ENCODE results near the gene RAD17. TPM values are rescaled to one million over a fixed set of nuclear protein-coding genes. Genes with fewer than 3 reads are reported as not detected.
"Not testable (repeated sequence)": the region's sequence is repeated elsewhere in the genome, so short reads cannot be mapped to it uniquely, and the experiment has no call there.

Gene RAD17
- total and polyA plus RNA-seq, 4 donors: 6.0 to 14.5 (median 11.8) TPM

DNA sequence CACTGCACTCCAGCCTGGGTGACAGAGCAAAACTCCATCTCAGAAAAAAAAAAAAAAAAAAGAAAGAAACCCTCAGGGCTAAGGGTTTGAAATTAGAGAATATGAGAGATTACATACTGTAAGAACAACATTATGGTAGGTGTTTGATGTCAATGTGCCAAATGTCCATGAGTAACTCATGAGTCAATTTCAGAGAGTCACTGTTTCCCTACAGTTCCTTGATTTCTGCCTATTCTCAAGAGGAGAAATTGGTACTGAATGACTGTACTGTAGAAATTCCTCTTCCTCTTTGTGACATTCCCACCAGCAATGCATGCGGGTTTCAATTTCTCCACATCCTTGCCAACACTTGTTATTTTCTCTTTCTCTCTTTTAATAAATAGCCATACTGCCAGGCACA lies 80.5 kb downstream of the RAD17 start (continued):
- TF ChIP-seq, protein P1, sequence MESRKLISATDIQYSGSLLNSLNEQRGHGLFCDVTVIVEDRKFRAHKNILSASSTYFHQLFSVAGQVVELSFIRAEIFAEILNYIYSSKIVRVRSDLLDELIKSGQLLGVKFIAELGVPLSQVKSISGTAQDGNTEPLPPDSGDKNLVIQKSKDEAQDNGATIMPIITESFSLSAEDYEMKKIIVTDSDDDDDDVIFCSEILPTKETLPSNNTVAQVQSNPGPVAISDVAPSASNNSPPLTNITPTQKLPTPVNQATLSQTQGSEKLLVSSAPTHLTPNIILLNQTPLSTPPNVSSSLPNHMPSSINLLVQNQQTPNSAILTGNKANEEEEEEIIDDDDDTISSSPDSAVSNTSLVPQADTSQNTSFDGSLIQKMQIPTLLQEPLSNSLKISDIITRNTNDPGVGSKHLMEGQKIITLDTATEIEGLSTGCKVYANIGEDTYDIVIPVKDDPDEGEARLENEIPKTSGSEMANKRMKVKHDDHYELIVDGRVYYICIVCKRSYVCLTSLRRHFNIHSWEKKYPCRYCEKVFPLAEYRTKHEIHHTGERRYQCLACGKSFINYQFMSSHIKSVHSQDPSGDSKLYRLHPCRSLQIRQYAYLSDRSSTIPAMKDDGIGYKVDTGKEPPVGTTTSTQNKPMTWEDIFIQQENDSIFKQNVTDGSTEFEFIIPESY (IDR thresholded peaks at IDR 0.05): no peak
- TF ChIP-seq SP1 (IDR thresholded peaks at IDR 0.05): no peak

DNA sequence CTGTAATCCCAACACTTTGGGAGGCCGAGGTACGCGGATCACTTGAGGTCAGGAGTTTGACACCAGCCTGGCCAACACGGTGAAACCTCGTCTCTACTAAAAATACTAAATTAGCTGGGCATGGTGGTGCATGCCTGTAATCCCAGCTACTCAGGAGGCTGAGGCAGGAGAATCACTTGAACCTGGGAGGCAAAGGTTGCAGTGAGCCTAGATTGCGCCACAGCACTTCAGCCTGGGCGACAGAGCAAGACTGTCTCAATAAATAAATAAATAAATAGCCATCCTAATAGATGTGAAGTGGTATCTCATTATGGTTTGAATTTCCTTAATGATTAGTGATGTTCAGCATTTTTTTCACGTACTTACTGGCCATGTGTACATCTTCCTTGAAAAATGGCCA lies 80.9 kb downstream of the RAD17 start:
- WGBS: 83% methylated on average over 8 of the region's 8 CpGs
- Histone ChIP-seq H3K4me1 (ENCODE audit: control insufficient read depth in 4 of 4, insufficient read depth in 4 of 4, low read length in 3 of 4) (peaks cover 4 to 29% (median 16%) of the 10 kb centered on the region in 4 donors), H3K27ac (ENCODE audit: low read depth in 1 of 2, low read length in 2 of 2) (peak overlapping the region; percentile 93 to 98)
- TF ChIP-seq HNF4A (conservative IDR thresholded peaks at IDR 0.05) (peak; percentile 79 to 84), RXRA (IDR thresholded peaks at IDR 0.05) (peak in 1 of 2 donors; percentile 29)
- H3K4me3 ChIP-seq (ENCODE audit: low read depth in 1 of 3, low read length in 3 of 3); H3K36me3 ChIP-seq (ENCODE audit: control insufficient read depth in 4 of 4, insufficient read depth in 3 of 4, low read depth in 1 of 4, low read length in 3 of 4); H3K27me3 ChIP-seq (ENCODE audit: control insufficient read depth in 4 of 4, insufficient read depth in 4 of 4, low read length in 3 of 4); H3K9ac ChIP-seq (ENCODE audit: low read depth in 1 of 2, low read length in 2 of 2); DNase-seq (ENCODE audit: low spot score); H3K9me3 ChIP-seq (ENCODE audit: control insufficient read depth in 4 of 4, low read length in 3 of 4): not testable (repeated sequence)

DNA sequence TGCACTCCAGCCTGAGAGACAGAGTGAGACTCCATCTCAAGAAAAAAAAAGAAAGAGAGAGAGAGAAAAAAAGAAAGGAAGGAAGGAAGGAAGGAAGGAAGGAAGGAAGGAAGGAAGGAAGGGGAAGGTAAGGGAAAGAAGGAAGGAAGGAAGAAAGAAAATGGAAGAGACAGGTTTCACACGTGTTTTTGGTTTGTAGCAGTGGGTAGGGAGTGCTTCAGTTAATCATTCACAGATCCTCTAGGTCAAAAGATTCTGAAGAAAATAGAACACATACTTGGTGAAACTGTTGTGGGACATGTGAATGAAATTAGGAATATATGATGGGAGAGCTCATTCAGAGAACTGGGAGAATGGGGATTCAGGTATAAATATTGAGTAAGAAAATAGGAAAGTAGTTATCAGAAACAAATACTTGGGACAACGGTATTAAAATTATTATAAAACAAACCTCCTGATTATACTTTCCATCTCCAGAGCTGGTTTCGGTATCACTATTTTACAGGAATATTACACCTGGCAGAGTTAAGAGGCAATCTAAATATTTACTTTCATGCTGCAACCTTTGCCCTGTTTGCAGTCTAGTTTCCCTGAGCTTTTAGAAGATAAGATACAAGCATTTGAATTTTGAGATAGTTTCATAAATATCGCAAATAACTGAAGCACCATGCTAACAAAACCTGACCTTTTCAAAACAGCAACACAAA lies 82.5 kb downstream of the RAD17 start:
- Histone ChIP-seq H3K27ac (ENCODE audit: low read depth in 1 of 2, low read length in 2 of 2) (peak overlapping the region; percentile 93 to 98), H3K36me3 (ENCODE audit: control insufficient read depth in 4 of 4, insufficient read depth in 3 of 4, low read depth in 1 of 4, low read length in 3 of 4) (no peaks in the 10 kb centered on the region), H3K4me1 (ENCODE audit: control insufficient read depth in 4 of 4, insufficient read depth in 4 of 4, low read length in 3 of 4) (peaks cover 4 to 34% (median 20%) of the 10 kb centered on the region in 4 donors), H3K27me3 (ENCODE audit: control insufficient read depth in 4 of 4, insufficient read depth in 4 of 4, low read length in 3 of 4) (no peaks in the 10 kb centered on the region), H3K9ac (ENCODE audit: low read depth in 1 of 2, low read length in 2 of 2) (peak overlapping the region; percentile 19 to 95), H3K4me3 (ENCODE audit: low read depth in 1 of 3, low read length in 3 of 3) (peak overlapping the region in 2 of 3 donors; percentile 17 to 24), H3K9me3 (ENCODE audit: control insufficient read depth in 4 of 4, low read length in 3 of 4) (no peaks in the 10 kb centered on the region)
- no peak for DNase-seq (ENCODE audit: low spot score)
- TF ChIP-seq HNF4G (IDR thresholded peaks at IDR 0.05) (peak; percentile 62), FOXA2 (IDR thresholded peaks at IDR 0.05) (peak; percentile 72), SP1 (IDR thresholded peaks at IDR 0.05) (peak; percentile 98), JUND (IDR thresholded peaks at IDR 0.05) (peak; percentile 45 to 79), NR2F2 (IDR thresholded peaks at IDR 0.05) (peak; percentile 20), FOXA1 (IDR thresholded peaks at IDR 0.05) (peak; percentile 17), GABPA (IDR thresholded peaks at IDR 0.05 in 1 of 2, conservative IDR thresholded peaks at IDR 0.05 in 1 of 2) (no peak), EGR1 (IDR thresholded peaks at IDR 0.05; ENCODE audit: low read depth in 2 of 2) (no peak), RAD21 (IDR thresholded peaks at IDR 0.05) (peak; percentile 10 to 31), YY1 (IDR thresholded peaks at IDR 0.05) (peak; percentile 48), RXRA (IDR thresholded peaks at IDR 0.05) (peak; percentile 67), HNF4A (conservative IDR thresholded peaks at IDR 0.05) (peak; percentile 85 to 86), TAF1 (conservative IDR thresholded peaks at IDR 0.05) (no peak)
- TF ChIP-seq, protein P2, sequence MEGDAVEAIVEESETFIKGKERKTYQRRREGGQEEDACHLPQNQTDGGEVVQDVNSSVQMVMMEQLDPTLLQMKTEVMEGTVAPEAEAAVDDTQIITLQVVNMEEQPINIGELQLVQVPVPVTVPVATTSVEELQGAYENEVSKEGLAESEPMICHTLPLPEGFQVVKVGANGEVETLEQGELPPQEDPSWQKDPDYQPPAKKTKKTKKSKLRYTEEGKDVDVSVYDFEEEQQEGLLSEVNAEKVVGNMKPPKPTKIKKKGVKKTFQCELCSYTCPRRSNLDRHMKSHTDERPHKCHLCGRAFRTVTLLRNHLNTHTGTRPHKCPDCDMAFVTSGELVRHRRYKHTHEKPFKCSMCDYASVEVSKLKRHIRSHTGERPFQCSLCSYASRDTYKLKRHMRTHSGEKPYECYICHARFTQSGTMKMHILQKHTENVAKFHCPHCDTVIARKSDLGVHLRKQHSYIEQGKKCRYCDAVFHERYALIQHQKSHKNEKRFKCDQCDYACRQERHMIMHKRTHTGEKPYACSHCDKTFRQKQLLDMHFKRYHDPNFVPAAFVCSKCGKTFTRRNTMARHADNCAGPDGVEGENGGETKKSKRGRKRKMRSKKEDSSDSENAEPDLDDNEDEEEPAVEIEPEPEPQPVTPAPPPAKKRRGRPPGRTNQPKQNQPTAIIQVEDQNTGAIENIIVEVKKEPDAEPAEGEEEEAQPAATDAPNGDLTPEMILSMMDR (IDR thresholded peaks at IDR 0.05; ENCODE audit: low read depth, low read length, missing input control): no peak
- TF ChIP-seq, protein P3, sequence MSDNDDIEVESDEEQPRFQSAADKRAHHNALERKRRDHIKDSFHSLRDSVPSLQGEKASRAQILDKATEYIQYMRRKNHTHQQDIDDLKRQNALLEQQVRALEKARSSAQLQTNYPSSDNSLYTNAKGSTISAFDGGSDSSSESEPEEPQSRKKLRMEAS (IDR thresholded peaks at IDR 0.05): peak; percentile 15
- TF ChIP-seq, protein P1 (IDR thresholded peaks at IDR 0.05): peak; percentile 16
- TF ChIP-seq, protein P4, sequence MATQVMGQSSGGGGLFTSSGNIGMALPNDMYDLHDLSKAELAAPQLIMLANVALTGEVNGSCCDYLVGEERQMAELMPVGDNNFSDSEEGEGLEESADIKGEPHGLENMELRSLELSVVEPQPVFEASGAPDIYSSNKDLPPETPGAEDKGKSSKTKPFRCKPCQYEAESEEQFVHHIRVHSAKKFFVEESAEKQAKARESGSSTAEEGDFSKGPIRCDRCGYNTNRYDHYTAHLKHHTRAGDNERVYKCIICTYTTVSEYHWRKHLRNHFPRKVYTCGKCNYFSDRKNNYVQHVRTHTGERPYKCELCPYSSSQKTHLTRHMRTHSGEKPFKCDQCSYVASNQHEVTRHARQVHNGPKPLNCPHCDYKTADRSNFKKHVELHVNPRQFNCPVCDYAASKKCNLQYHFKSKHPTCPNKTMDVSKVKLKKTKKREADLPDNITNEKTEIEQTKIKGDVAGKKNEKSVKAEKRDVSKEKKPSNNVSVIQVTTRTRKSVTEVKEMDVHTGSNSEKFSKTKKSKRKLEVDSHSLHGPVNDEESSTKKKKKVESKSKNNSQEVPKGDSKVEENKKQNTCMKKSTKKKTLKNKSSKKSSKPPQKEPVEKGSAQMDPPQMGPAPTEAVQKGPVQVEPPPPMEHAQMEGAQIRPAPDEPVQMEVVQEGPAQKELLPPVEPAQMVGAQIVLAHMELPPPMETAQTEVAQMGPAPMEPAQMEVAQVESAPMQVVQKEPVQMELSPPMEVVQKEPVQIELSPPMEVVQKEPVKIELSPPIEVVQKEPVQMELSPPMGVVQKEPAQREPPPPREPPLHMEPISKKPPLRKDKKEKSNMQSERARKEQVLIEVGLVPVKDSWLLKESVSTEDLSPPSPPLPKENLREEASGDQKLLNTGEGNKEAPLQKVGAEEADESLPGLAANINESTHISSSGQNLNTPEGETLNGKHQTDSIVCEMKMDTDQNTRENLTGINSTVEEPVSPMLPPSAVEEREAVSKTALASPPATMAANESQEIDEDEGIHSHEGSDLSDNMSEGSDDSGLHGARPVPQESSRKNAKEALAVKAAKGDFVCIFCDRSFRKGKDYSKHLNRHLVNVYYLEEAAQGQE (IDR thresholded peaks at IDR 0.05): peak; percentile 40
- TF ChIP-seq, protein P5, sequence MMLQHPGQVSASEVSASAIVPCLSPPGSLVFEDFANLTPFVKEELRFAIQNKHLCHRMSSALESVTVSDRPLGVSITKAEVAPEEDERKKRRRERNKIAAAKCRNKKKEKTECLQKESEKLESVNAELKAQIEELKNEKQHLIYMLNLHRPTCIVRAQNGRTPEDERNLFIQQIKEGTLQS (IDR thresholded peaks at IDR 0.05): peak; percentile 35
- WGBS: 27% methylated on average over 4 of the region's 4 CpGs
